ENCODE measurements around the gene CDKN1A.

GRCh38 chr6:36662827-36663256, 15.7 kb upstream of the CDKN1A start:
- TF ChIP-seq POLR2A (IDR thresholded peaks at IDR 0.05), result no peak
- TF ChIP-seq CTCF (IDR thresholded peaks at IDR 0.05), result no peak

Measured in heart left ventricle (tissue), 13 donors.